Testis (tissue), 2 donors: Measurements from ENCODE around the gene CCR7.

ENCODE experiments used
- POLR2A ChIP-seq: fragments of 450-650 bp; IDR thresholded peaks from one replicate; pipeline ENCODE4 v1.6.1; 2017; ENCODE audit warnings: antibody characterized with exemption, mild to moderate bottlenecking, moderate library complexity
- TF ChIP-seq, protein P1 (sequence below), 3 experiments: fragments of 450-650 bp in 2 of 3; fragments of 200-600 bp in 1 of 3; sonication (generic) in 1 of 3; IDR thresholded peaks; one replicate each; pipeline ENCODE4 v1.5.1; 2016 to 2019; ENCODE audit warnings: antibody characterized with exemption in 3 of 3, mild to moderate bottlenecking in 2 of 3, moderate library complexity in 1 of 3

GRCh38 chr17:40536295-40537171 lies 28.7 kb downstream of the CCR7 start:
- TF ChIP-seq POLR2A: no peak
- TF ChIP-seq, protein P1, sequence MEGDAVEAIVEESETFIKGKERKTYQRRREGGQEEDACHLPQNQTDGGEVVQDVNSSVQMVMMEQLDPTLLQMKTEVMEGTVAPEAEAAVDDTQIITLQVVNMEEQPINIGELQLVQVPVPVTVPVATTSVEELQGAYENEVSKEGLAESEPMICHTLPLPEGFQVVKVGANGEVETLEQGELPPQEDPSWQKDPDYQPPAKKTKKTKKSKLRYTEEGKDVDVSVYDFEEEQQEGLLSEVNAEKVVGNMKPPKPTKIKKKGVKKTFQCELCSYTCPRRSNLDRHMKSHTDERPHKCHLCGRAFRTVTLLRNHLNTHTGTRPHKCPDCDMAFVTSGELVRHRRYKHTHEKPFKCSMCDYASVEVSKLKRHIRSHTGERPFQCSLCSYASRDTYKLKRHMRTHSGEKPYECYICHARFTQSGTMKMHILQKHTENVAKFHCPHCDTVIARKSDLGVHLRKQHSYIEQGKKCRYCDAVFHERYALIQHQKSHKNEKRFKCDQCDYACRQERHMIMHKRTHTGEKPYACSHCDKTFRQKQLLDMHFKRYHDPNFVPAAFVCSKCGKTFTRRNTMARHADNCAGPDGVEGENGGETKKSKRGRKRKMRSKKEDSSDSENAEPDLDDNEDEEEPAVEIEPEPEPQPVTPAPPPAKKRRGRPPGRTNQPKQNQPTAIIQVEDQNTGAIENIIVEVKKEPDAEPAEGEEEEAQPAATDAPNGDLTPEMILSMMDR (IDR thresholded peaks at IDR 0.05): no peak
